Amniotic epithelial cell (primary cell): ENCODE data around the gene PANK1.
"Not testable (repeated sequence)": the region's sequence is repeated elsewhere in the genome, so short reads cannot be mapped to it uniquely, and the experiment has no call there.

Source experiments
- DNase-seq: peaks from one replicate; pipeline ENCODE4 v3.0.0-alpha.2; 2010; ENCODE audit warnings: low read depth

The PANK1 gene

GRCh38 chr10:89566992-89567391 is 78.0 kb downstream of the PANK1 start:
- no peak for DNase-seq

- DNase-seq, result no peak
These were observed 78.7 kb downstream of the PANK1 start for GRCh38 chr10:89566095-89566950.

GRCh38 chr10:89565180-89565579 is 79.9 kb downstream of the PANK1 start:
- no peak for DNase-seq

GRCh38 chr10:89563861-89564478 is 81.1 kb downstream of the PANK1 start:
- DNase-seq, result peak; percentile 54

GRCh38 chr10:89563311-89563710 is 81.7 kb downstream of the PANK1 start:
- no peak for DNase-seq

GRCh38 chr10:89556600-89556999 is 88.4 kb downstream of the PANK1 start:
- no peak for DNase-seq

- DNase-seq, result peak; percentile 64
These were observed 89.2 kb downstream of the PANK1 start for GRCh38 chr10:89555688-89556445.

GRCh38 chr10:89554433-89554832 is 90.6 kb downstream of the PANK1 start:
- no peak for DNase-seq

GRCh38 chr10:89553064-89553734 is 91.8 kb downstream of the PANK1 start:
- peak; percentile 92 for DNase-seq

- DNase-seq, result no peak
These were observed 92.8 kb downstream of the PANK1 start for GRCh38 chr10:89552213-89552612.

- peak; percentile 71 for DNase-seq
These were observed 94.5 kb downstream of the PANK1 start for GRCh38 chr10:89550509-89550908.

- no peak for DNase-seq
These were observed 95.5 kb downstream of the PANK1 start for GRCh38 chr10:89549510-89549909.

GRCh38 chr10:89548673-89549072 is 96.4 kb downstream of the PANK1 start:
- DNase-seq, result peak; percentile 21

- DNase-seq, result no peak
These were observed 97.1 kb downstream of the PANK1 start for GRCh38 chr10:89547853-89548513.

- not testable (repeated sequence) for DNase-seq
These were observed 98.4 kb downstream of the PANK1 start for GRCh38 chr10:89546651-89547050.

GRCh38 chr10:89543841-89544240 is 101.2 kb downstream of the PANK1 start:
- no peak for DNase-seq

- DNase-seq, result peak; percentile 66
These were observed 104.6 kb downstream of the PANK1 start for GRCh38 chr10:89540420-89540949.

- no peak for DNase-seq
These were observed 107.7 kb downstream of the PANK1 start for GRCh38 chr10:89537364-89537763.

- no peak for DNase-seq
These were observed 109.1 kb downstream of the PANK1 start for GRCh38 chr10:89536013-89536354.

- no peak for DNase-seq
These were observed 109.7 kb downstream of the PANK1 start, which contains the start of gene SLC16A12 for GRCh38 chr10:89535171-89536012. SLC16A12 (minus strand) TSS chr10:89535594; CDS start chr10:89462578, 73,016 bp downstream.

GRCh38 chr10:89534826-89535166 is 110.2 kb downstream of the PANK1 start:
- DNase-seq, result no peak
